GM18505 (cell line): ENCODE results near the gene ZNF512B.
"Not testable (repeated sequence)": the region's sequence is repeated elsewhere in the genome, so short reads cannot be mapped to it uniquely, and the experiment has no call there.

ENCODE experiments used
- ATAC-seq: cut with Tn5 transposase; IDR thresholded peaks from one replicate; pipeline ENCODE4 v1.9.1; 2021; ENCODE audit not compliant: unreplicated experiment
- POLR2A ChIP-seq: IDR thresholded peaks from 4 replicates; pipeline ENCODE4 v1.6.1; 2011; ENCODE audit warnings: borderline replicate concordance; ENCODE audit not compliant: insufficient read depth, insufficient read length; ENCODE audit errors: extremely low read depth

ZNF512B gene

GRCh38 chr20:63930971-63931553 lies 38.7 kb downstream of the ZNF512B start:
- ATAC-seq: no peak
- TF ChIP-seq POLR2A: no peak

- ATAC-seq: not testable (repeated sequence)
These were observed 40.3 kb downstream of the ZNF512B start for GRCh38 chr20:63929473-63929883.

DNA sequence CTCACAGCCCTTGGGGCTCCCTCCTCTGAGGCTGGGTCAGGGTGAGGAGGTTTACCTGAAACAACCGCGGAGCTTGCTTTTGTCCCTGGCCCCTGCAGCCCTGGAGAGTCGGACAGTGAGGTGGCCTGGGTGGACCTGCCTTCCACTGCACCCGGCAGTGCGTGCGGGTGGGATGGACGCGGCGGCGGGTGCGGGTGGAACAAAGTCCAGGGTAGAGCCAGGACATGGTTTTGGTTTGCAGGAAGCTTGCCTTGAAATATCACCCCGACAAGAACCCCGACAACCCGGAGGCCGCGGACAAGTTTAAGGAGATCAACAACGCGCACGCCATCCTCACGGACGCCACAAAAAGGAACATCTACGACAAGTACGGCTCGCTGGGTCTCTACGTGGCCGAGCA lies 40.7 kb downstream of the ZNF512B start:
- no peak for ATAC-seq
- no peak for TF ChIP-seq POLR2A

DNA sequence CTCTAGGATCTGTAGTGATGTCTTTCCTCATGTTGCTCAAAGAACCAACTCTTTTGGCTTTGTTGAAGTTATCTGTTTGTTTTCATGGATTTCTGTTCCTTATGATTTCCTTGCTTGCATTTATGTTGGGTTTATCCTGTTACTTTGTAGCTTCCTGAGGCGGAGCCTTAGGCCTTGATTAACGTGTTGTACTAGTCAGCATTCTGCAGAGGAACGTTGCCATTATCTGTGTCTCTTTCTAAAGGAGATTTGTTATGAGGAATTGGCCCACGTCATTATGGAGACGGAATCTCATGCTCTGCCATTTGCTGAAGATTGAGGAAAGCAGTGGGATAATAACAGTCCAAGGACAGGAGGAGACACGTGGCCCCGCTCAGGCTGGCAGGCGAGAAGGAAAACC lies 43.4 kb downstream of the ZNF512B start:
- no peak for TF ChIP-seq POLR2A
- no peak for ATAC-seq

GRCh38 chr20:63924241-63924640 lies 45.5 kb downstream of the ZNF512B start:
- no peak for TF ChIP-seq POLR2A
- ATAC-seq: no peak

DNA sequence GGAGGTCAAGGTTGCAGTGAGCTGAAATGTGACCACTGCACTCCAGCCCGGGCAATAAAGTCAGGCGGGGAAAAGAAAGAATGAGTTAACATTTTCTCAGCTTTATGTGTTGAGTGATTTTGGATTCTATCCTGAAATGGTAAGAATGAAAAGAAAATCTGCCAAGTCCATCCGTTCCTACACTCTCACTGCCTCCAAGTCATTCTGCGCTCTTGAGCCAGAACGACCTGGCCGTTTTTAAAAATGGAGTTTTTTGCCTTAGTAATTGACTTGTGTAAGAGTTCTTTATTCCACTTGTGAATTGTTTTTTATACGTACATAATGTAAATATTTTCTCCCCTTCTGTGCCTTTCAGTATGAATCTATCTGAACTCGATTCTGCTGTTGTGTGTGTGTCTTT lies 46.1 kb downstream of the ZNF512B start:
- no peak for ATAC-seq
- TF ChIP-seq POLR2A: no peak

DNA sequence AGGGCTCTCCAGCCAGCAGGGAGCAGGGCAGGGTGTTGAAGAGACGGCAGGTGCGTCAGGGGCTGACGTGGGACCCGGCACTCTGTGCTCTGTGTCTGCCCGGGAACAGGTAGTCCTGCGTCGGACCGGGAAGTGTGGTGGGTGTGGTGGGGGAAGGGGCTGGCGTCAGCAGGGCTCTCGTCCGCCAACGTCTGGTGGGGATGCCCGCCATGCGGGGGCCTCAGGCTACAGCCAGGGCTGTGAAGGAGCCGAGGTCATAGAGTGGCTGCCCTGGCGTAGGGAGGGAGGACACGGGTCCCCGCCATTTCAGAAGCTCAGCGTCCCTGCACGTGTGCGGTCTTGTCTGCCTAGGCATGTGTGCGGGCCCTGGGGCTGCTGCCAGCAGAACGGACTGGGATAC lies 49.5 kb downstream of the ZNF512B start:
- TF ChIP-seq POLR2A: no peak
- ATAC-seq: no peak

DNA sequence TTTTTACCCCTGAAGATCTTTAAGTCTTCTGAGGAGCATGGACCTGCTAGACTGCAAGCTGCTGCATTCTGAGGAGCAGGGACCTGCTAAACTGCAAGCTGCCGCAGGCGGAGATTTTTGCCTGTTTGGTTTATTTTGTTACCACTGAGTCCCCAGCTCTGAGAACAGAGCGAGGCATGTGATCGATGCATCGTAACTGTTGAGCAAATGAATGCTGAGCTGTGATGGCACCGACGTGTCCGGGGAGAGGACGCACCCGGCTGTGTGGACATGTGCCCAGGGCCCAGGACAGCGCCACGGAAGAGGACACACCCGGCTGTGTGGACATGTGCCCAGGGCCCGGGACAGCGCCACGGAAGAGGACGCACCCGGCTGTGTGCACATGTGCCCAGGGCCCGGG lies 50.6 kb downstream of the ZNF512B start:
- no peak for ATAC-seq
- TF ChIP-seq POLR2A: no peak

- no peak for ATAC-seq
- no peak for TF ChIP-seq POLR2A
These were observed 51.9 kb downstream of the ZNF512B start for GRCh38 chr20:63917811-63918210.

DNA sequence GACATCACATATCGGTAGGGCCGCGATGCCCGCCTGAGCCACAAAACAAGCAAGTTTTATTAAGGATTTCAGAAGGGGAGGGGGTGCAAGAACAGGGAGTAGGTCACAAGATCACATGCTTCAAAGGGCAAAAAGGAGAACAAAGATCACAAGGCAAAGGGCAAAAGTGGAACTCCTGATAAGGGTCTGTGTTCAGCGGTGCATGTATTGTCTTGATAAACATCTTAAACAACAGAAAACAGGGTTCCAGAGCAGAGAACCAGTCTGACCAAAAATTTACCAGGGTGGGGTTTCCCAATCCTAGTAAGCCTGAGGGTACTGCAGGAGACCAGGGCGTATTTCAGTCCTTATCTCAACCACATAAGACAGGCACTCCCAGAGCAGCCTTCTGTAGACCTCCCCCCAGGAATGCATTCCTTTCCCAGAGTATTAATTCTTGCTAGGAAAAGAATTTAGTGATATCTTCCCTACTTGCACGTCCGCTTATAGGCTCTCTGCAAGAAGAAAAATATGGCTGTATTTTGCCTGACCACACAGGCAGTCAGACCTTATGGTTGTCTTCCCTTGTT lies 53.3 kb downstream of the ZNF512B start:
- ATAC-seq: not testable (repeated sequence)

GRCh38 chr20:63915471-63915870 lies 54.3 kb downstream of the ZNF512B start:
- no peak for ATAC-seq
- no peak for TF ChIP-seq POLR2A

GRCh38 chr20:63913768-63914167 lies 56.0 kb downstream of the ZNF512B start:
- no peak for TF ChIP-seq POLR2A
- ATAC-seq: no peak

GRCh38 chr20:63911176-63911575 lies 58.6 kb downstream of the ZNF512B start:
- no peak for ATAC-seq
- no peak for TF ChIP-seq POLR2A

DNA sequence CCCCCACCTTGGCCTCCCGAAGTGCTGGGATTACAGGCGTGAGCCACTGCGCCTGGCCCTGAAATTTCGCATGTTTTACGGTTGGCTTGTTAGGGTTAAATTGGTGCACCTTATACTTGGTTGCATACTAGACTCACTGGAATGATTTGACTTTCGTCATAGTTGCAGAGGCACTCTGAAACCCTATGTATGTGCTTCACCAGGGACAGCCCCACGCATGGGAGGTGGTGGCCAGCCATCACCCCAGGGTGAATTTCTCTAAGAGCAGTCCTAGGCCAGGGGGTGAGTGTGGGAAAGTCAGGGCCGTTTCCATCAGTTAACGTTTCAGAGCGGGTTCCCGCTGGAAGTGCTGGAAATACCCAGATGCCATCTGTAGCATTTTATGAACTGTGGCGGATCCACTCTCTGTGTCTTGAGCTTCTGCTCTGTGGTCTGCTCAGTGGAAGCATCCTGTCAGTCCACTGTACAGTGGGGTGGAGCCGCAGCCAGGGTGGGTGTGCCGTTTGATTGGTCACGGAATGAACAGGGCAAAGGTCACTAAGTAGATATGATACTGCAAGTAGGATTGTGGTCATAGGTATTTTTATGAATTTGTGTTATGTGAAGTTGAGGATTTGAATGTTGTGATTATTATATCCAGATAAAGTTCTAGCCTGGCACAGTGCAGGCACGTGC lies 61.6 kb downstream of the ZNF512B start:
- TF ChIP-seq POLR2A: no peak
- no peak for ATAC-seq
